GM21529 (cell line): ENCODE results near the gene FAM210B.
A peak's percentile ranks its signal among the peaks of the same experiment; 100 is the strongest.
"Not testable (repeated sequence)": the region's sequence is repeated elsewhere in the genome, so short reads cannot be mapped to it uniquely, and the experiment has no call there.

Source experiments
- ATAC-seq: cut with Tn5 transposase; IDR thresholded peaks from one replicate; pipeline ENCODE4 v1.9.1; 2021; ENCODE audit not compliant: unreplicated experiment

Gene FAM210B, protein sequence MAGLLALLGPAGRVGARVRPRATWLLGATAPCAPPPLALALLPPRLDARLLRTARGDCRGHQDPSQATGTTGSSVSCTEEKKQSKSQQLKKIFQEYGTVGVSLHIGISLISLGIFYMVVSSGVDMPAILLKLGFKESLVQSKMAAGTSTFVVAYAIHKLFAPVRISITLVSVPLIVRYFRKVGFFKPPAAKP

DNA sequence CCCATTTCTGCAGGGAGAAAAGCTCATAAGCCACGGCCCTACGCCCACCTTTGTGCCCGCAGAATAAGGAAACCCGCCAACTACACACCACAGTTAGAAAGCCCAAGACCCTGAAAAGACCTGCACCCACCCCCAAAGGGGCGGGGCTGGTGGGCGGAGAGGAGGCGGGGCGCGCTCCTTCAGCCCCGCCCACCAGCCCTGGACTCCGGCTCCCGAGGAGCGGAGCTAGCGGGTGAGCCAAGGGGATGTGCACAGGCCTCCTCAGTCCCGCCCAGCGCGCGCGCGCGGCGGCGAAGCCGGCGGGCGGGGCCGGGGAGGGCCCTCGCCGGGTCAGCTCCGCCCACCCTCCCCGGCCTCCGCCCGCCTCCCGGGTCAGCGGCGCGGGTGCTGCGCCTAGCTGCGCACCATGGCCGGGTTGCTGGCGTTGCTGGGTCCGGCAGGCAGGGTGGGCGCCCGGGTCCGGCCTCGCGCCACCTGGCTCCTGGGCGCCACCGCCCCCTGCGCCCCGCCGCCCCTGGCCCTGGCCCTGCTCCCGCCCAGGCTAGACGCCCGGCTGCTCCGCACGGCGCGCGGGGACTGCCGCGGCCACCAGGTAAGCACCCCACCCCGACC, at the start of gene FAM210B:
Gene FAM210B (plus strand): TSS at position 375 of the 612 bp plus-strand sequence. CDS start 32 bp downstream, at position 407.
- ATAC-seq: peak; percentile 97

DNA sequence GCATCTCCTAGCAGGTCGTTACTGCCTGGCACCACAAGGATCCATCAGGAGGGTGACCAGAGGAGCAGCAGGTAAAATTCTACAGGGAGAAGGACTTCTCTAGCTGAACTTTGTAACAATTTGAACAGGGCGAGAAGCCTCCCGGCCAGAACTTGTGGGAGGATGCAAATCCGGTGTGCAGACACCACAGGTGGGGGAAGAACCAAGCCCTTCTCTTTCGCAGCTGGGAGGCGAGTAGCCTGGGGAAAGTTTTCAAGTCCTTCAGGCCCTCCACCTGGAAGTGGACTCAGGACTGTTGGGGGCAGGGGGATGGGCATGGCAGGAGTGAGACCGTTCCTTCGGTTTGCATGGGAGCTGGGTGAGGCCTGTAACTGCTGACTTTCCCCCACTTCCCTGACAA, 42.7 kb upstream of the FAM210B start:
- ATAC-seq: no peak

GRCh38 chr20:56316483-56316882, 42.3 kb upstream of the FAM210B start:
- ATAC-seq: no peak

- ATAC-seq: no peak
Measured at GRCh38 chr20:56322681-56323080, 36.1 kb upstream of the FAM210B start.

GRCh38 chr20:56323206-56323605, 35.6 kb upstream of the FAM210B start:
- no peak for ATAC-seq

DNA sequence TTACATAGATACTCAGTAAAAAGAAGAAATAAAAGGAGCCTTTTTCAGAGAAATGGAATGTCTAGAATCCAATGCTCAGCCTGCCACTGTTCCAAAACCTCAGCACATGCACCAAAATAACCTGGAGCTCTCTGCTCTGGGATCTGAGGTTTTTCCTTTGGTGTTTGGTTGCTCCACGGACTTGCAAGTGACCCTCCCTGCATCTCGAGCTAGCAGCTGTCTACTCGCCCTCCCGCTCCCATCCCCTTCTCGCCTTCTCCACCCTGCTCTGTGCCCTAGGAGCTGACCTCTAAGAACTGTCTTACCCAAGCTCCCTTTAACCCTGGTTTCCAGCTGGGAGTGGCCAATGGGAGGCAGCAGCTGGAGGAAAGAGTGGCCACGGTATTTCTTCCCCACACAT, 35.1 kb upstream of the FAM210B start:
- no peak for ATAC-seq

DNA sequence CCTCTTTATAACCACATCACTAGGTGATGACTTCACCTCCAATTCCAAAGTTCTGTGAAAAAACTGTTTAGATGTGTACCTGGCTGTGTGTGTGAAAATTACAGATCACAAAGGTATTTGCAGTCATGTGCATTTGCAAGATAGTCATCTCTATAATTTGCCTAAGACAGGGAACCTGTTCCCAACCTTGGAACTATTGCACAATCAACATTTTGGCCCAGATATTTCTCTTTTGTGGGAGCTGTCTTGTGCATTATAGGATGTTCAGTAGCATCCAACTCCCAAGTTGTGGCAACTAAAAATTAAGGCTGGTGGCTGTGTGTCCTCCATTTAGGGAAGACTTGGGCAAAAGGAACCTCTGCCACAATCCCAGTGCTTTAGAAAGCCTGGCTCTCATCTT, 34.0 kb upstream of the FAM210B start:
- ATAC-seq: no peak

GRCh38 chr20:56328861-56329260, 29.9 kb upstream of the FAM210B start:
- no peak for ATAC-seq

- ATAC-seq: not testable (repeated sequence)
Measured at GRCh38 chr20:56336709-56337108, 22.1 kb upstream of the FAM210B start.

GRCh38 chr20:56342783-56343182, 16.0 kb upstream of the FAM210B start:
- no peak for ATAC-seq

DNA sequence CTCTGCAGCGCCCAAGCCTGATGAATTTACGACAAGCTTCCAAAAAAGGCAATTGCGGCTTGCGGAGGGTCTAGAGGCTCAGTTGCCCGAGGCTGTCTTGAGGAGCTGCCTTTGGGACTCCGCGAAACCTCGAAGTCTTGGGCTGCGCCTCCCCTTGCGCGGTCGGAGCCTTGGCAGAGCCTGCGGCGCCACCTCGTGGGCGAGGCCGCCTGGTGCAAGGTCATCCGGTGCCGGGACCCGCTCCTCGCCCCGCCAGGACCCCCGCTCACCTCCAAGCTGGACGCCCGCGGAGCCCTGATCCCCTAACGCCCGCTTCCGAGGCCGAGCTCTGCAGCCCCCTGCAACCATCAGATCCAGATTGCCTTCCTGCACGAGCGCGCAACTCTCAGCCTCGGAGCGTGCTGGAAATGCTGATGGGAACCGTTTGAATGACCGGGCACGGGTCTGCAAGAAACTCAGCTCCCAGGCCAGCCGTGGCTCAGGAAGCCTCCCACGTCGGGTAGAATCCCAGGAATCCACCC, 14.9 kb upstream of the FAM210B start:
- ATAC-seq: no peak

- no peak for ATAC-seq
Measured at GRCh38 chr20:56345911-56346310, 12.9 kb upstream of the FAM210B start.

DNA sequence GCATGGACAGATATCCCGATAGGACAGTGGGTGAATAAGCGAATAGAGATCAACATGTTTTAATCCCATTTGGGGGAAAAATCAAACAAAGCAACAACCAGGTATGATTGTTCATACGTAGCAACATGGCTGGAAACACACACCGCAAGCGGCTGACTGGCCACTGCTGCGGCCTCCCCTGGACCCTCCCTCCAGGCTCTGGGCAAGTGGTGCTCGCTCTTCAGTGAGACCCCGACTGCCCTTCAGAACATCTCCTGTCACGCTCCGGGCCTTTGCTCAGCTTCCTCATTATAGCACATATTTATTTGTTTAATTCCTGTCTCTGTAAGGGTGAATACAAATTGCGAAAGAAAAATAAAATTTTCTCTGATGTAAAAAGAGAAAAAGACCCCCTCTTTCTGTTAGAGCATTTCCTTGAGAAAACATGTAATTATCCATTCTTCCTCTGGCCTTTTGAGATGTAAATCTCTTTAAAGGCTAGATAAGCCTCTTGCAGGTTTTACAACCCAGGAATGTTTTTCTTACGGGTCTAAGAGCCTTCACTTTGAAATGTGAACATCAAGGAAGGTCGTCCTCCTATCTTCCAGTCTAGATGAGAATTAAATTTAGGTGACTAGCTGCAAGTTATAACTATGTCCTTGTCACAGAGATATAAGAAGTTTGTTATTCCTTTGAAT, 11.0 kb upstream of the FAM210B start:
- no peak for ATAC-seq

DNA sequence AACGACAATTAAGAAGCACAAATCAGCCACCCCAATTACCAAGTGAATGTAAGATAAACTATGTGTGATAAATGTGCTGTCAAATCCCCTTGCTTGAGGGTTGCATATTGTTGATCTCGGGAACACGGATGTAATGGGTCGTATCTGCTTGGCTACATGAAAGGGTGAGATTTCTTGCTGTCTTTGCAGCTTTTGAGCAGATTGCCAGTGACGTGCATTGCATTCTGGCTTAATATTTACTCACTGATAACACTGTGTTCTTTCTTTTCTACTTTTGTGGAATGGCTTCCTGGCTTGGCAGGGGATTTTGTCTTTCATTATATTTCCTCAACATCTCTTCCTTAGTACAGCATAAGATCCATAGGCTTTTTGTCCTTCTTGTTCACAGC, 10.5 kb upstream of the FAM210B start:
- ATAC-seq: no peak

DNA sequence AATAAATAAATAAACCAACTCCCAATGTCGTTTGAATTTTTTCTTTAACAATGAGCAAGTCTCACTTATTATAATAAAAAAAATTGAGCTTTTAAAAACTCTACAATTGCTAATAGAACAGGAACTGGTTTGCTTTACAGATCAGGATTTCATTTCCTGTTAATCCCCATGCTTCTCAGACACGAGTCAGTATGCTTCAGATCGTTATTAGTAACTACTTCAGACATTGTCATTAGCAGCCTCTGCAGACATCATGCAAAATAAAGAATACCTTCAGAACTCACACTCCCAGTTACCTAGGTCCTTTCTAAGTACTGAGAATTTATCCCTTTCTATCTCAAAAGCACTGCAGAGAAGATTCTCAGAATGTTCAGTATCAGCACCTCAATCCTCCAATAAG, 10.0 kb upstream of the FAM210B start:
- no peak for ATAC-seq

- no peak for ATAC-seq
Measured at GRCh38 chr20:56350842-56351241, 7.9 kb upstream of the FAM210B start.

- ATAC-seq: no peak
Measured at GRCh38 chr20:56352345-56353055, 6.3 kb upstream of the FAM210B start.

DNA sequence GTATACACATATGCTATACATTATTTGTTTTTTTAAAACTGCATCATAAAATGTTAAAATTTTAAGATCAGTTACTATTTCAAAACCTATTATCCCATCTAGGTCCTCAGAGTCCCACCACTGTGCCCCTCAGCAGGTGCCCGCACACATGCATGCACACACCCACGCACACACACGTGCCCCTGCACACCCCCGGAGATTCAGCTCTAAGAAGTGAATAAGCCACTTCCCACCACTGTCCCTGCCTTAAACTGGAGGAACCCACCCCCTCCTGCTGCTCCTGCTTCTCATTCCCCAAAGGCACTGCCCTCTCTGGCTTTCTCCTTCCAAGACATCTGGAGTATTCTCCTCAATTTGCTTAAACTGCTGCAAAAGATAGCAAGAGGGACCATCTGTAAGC, 5.4 kb upstream of the FAM210B start:
- ATAC-seq: no peak

DNA sequence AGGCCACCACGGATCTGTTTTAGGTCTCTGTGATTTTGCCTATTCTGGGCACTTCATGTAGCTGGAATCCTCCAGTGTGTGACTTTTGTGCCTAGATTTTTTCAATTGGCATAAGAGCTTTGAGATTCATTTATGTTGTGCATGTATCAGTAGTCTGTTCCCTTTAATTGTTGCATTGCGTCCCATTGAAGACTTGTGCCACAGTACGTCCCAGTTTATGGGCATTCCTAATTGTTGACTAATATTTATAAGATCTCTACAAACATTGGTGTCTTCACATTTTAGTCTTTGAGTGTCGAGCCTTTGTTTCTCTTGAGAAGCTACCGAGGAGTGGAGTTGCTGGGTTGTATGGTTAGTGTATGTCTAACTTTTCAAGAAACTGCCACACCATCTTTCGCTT, 704 bp upstream of the FAM210B start:
- ATAC-seq: no peak

GRCh38 chr20:56359212-56360132, 698 bp downstream of the FAM210B start:
- ATAC-seq: peak; percentile 18
